Measurements from ENCODE around the gene GFRA3.
A peak's percentile ranks its signal among the peaks of the same experiment; 100 is the strongest.

The GFRA3 gene

GRCh38 chr5:138246822-138247221, 27.6 kb downstream of the GFRA3 start:
- no peak for DNase-seq (ENCODE audit: low spot score)

GRCh38 chr5:138246334-138246733, 28.1 kb downstream of the GFRA3 start:
- DNase-seq (ENCODE audit: low spot score): no peak

- no peak for DNase-seq (ENCODE audit: low spot score)
Observed at GRCh38 chr5:138245717-138246116, 28.7 kb downstream of the GFRA3 start.

- no peak for DNase-seq (ENCODE audit: low spot score)
Observed at GRCh38 chr5:138243794-138244193, 30.6 kb downstream of the GFRA3 start.

GRCh38 chr5:138241688-138242571, 32.5 kb downstream of the GFRA3 start:
- peak; percentile 75 for DNase-seq (ENCODE audit: low spot score)

- DNase-seq (ENCODE audit: low spot score): no peak
Observed at GRCh38 chr5:138240650-138241385, 33.6 kb downstream of the GFRA3 start.

- no peak for DNase-seq (ENCODE audit: low spot score)
Observed at GRCh38 chr5:138238034-138238433, 36.4 kb downstream of the GFRA3 start.

- no peak for DNase-seq (ENCODE audit: low spot score)
Observed at GRCh38 chr5:138234651-138235050, 39.8 kb downstream of the GFRA3 start.

GRCh38 chr5:138233280-138233679, 41.1 kb downstream of the GFRA3 start:
- DNase-seq (ENCODE audit: low spot score): no peak

- DNase-seq (ENCODE audit: low spot score): no peak
Observed at GRCh38 chr5:138230981-138231589, 43.3 kb downstream of the GFRA3 start.

- DNase-seq (ENCODE audit: low spot score): no peak
Observed at GRCh38 chr5:138230261-138230660, 44.2 kb downstream of the GFRA3 start.

- no peak for DNase-seq (ENCODE audit: low spot score)
Observed at GRCh38 chr5:138229387-138229786, 45.0 kb downstream of the GFRA3 start.

GRCh38 chr5:138226910-138227309, 47.5 kb downstream of the GFRA3 start:
- DNase-seq (ENCODE audit: low spot score): no peak

GRCh38 chr5:138224712-138225111, 49.7 kb downstream of the GFRA3 start:
- DNase-seq (ENCODE audit: low spot score): no peak

GRCh38 chr5:138223532-138223931, 50.9 kb downstream of the GFRA3 start:
- DNase-seq (ENCODE audit: low spot score): no peak

GRCh38 chr5:138216799-138217198, 57.6 kb downstream of the GFRA3 start:
- DNase-seq (ENCODE audit: low spot score): no peak

GRCh38 chr5:138213161-138214029, 61.0 kb downstream of the GFRA3 start, which contains the start of gene CDC23:
Gene CDC23 (minus strand): TSS chr5:138213323. CDS start chr5:138213312, 11 bp downstream.
- DNase-seq (ENCODE audit: low spot score): peak; percentile 95

GRCh38 chr5:138212828-138213160, 61.6 kb downstream of the GFRA3 start:
- DNase-seq (ENCODE audit: low spot score): no peak

GRCh38 chr5:138210985-138211384, 63.4 kb downstream of the GFRA3 start:
- no peak for DNase-seq (ENCODE audit: low spot score)

Data from left forelimb (tissue), 1 donor.